HG03565 (cell line): ENCODE data around the gene MAN1A1.
A peak's percentile ranks its signal among the peaks of the same experiment; 100 is the strongest.

ENCODE experiments used
- ATAC-seq: cut with Tn5 transposase; IDR thresholded peaks from one replicate; pipeline ENCODE4 v1.9.1; 2021; ENCODE audit warnings: mild to moderate bottlenecking, moderate library complexity; ENCODE audit not compliant: unreplicated experiment

Gene MAN1A1

DNA sequence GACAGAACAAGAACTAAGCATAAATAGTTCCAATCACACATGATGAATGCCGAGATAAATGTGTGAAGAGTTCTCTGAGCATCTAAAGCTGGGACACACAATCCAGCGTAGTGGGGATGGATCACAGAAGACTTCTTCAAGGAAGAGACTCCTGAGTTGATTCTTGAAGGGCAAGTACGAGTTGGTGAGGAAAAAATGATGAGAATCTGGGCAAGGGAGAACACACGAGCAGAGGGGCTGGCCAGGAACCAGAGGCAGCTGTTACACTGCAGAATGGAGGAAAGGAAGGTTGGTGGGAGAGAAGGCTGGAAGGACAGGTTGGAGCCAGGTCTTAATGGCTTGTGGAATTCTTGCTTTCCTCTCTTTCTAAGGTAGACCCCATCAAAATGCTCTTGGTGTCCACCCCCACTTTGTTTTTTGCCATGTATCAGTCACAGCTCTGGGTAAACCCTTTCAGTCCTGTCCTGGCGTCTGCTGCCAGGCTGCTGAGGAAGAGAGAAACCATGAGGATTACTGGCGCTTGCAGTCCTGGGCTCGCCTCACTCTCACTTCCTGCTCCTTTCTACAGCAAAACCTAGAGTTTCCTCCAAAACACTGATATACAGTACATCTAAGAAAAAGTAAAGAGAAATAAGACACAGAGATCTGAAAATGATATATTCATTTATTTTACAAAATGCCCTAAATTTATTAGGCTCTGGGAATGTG is 143.5 kb downstream of the MAN1A1 start:
- peak; percentile 79 for ATAC-seq

DNA sequence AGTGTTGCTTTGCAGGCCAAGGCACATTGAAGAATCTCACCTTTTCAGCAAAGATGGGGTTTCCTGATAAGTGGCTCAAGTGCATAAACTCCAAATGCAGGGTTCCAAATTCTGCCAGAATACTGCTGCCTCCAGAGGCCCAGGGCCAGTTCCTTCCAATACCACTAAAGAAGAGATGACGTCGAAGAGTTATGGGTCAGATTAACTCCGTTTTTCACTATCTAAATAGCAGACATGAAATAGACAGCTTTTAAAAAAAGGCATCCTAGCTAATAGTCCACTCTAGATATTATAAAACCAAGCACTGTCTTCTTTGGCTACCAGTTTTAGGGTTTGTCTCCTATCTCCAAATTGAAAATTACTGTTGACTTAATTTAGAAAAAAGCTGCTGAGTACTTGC is 144.8 kb downstream of the MAN1A1 start:
- no peak for ATAC-seq

DNA sequence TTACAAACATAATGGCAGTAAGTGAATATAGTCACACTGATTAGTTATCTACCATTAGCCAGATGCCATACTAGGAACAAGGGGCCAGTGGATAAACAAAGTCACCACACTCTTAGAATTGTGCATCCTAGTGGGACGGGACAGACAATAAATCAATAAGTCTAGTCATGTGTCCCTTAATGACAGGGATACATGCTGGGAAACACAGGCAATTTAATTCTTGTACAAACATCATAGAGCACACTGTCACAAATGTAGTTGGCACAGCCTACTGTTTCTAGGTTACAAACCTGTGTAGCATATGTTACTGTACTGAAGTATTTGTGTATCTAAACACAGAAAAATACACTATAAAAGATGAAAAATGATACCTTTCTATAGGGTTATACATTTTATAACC is 148.1 kb downstream of the MAN1A1 start:
- no peak for ATAC-seq

DNA sequence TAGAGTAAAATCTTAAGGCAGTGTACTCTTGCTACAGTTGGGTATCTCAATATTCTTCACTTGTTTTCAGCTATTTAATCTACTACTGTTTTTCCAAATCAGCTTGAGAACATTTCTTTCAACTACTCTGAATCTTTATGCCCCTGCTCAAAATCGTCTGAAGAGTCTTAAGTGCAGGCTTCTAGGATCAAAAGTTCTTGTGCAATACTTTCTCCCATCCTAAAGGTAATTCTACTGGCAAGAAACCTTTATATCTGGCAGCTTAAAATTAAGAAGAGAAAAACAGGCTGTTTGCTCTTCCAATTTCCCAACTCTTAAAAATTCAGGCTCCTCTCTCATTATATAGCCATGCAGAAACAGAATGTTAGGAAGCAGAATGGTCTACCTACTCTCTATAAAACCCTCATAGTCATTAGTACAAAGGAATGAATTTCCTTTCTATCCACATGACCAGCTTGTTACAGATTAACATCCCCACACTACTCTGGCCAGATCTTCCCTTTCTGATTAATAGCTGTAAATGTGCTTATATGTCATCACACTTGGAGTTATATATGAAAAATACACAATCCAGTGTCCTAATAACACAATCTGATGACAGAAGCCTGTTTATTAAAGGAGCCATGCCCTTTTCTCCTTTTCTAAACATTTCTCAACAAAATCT is 148.9 kb downstream of the MAN1A1 start:
- ATAC-seq: no peak

DNA sequence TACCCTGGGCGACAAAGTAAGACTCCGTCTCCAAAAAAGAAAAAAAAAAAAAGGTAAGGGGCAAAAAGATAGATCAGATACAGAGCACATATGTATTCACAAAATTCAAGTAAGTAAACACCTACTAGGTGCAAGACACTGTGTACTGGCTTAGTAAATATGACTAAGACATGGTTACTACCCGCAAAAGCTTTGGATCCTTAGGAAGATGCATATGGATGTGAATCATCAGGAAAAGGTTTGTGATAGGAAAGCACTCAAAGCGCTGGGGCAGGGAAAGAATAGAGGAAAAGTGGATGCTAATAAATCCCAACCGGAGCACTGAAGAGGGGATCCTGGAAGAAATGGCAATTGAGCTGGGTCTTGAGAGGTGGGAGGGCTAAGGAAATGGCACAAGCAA is 152.3 kb downstream of the MAN1A1 start:
- ATAC-seq: no peak

DNA sequence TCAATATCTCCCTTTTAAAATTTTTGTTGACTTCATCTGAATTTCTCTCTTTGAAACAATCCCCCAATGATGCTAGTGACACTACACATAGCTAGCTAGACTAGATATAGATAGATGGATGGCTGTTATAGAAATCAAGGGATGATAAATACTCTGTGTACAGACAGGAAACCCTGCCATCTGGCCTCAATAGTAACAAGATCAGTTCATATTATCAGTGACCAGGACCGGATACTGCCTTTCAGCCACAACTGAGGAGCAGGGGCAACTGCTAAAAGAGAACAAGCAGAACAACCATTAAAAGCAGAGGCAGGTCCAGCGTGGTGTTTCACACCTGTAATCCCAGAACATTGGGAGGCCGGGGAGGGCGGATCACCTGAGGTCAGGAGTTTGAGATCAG is 152.8 kb downstream of the MAN1A1 start:
- no peak for ATAC-seq

DNA sequence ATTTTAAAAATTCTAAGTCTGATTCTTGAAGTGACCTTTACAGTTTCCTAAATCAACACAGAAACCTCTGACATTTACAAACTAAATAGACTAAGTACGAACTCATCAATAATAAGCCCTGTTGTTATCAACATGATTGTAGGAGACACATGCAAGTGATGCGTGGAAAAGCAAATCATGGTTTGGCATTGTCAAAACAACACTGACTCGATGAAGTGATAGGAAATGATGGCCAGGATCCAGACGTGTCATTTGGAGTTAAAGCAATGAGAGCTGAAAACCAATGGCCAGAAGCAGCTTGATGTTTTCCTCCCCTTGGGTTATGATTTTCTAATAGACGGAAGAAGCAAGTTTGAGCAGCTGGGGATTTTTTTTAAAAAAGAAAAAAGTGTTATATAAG is 153.7 kb downstream of the MAN1A1 start:
- ATAC-seq: no peak

DNA sequence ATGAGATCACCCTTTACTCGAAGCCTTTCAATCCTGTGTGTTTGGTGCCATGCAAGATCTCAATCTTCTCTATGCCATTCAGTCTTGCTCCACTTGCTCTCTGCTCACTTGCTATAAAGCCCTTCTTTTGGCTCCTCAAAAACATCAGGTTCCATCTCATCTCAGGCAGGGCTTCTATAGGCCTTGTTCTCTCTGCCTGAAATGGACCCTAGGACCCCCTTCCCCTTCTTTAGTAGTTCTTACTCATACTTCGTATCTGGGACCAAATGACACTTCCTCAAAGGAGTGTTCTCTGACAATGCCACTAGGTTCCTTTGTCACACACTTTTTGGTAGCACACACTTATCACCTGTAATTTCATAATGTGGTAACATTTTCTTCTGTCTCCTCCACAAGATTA is 154.4 kb downstream of the MAN1A1 start:
- ATAC-seq: no peak

DNA sequence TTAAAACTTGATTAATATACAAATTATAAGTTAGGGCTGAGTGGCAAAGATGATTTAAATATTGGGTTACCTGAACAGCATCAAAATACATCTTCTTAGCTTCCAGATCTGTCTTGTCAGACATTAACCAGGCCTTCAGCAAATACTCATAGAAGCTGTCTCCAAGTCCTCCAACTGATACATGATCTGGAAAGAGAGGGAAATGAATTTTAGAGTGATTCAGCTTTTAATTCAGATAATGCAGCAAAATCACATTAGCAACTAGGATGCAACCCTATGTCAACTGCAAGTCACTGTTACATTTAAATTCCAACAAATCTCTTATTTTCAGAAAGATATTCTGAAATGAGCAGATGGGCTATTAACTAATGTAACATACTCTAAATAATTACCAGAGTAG is 155.9 kb downstream of the MAN1A1 start:
- ATAC-seq: no peak

DNA sequence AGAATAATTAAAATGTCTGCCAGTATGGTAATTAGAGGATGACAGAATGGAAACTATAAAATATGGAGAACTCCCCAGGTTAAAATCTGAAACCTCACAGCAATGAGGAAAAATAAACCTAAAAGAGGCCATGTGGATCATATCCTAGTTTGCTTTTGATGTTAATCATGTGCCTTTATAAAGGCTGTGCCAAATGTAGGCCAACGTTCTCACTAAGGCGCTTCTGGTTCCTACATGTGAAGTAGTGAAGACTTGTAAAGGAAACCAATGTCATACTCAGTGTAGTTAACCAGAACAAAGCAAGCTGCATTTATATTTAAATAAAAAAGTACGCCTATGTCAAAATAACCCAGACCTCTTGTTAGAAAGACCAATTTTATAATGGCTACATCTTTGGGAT is 157.4 kb downstream of the MAN1A1 start:
- no peak for ATAC-seq

DNA sequence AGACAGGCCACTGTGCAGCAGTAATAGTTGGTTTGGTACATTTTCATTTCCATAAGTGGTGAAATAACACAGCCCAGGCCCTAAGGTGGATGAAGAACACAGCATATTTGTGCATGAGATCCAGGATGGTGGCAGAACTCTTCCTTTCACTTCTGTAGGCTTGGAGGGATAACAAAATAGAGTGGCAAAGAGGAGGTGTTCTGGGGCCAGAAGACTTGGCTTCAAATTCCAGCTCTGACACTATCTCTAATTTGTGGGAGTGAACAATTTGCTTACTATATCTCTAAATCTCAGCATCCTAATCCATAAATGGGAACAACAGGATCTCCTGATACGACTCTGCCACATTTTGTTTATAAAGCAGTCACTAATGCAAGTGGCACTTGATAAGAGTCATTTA is 159.4 kb downstream of the MAN1A1 start:
- no peak for ATAC-seq

DNA sequence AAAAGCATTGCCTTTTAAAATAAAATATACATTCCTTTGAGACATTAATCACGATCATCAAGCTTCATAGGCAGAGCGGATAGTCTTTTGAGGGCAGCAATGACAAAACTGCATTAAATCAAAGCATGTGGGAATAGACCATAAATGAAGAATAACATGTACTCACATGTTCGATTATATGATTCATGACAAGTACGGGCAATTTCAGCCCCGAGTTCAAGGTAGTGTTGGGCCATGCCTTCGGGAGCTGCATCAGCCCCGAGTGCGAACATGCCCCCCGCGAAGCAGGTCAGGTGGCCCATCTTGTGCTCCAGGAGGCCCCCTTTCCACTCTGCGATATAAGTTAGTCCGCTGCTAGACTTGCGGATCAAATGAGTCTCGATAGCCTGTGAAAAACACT is 160.1 kb downstream of the MAN1A1 start:
- no peak for ATAC-seq

DNA sequence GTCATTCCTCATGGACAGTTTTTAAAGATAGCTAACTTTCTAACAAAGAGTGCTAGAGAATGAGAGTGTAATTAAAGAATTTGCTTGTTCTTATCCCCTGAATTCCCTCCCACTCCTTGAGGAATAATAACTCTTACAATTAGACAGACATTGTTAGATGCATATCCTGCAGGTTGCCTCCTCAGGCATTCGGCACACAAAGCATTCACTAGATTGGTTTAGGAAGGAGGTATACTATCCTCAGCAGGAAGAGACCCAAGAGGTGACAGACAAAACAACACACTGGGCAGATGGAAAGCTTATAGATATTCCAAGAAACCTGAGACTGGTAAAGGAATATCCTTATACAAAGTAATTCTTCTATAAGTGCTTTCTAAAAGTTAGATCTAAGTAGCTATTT is 162.0 kb downstream of the MAN1A1 start:
- ATAC-seq: no peak

DNA sequence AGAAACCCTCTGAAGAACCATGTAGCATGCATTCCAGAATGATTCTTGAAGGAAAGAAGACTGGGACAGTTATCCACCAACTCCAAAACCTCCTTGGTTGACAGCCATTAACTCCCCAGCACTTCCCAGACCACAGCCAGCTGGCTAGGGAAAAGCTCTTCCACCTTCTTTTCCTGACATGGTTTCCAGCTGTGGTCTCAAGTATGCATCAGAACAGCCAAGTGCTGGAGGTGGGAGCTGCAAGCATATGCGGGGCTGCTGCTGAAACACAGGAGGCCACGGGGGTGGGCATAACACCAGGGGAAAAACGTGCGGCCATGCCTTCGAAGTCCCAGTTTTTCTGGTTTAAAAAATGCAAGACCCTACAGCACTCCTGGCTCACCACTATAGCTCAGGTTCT is 163.1 kb downstream of the MAN1A1 start:
- ATAC-seq: no peak

DNA sequence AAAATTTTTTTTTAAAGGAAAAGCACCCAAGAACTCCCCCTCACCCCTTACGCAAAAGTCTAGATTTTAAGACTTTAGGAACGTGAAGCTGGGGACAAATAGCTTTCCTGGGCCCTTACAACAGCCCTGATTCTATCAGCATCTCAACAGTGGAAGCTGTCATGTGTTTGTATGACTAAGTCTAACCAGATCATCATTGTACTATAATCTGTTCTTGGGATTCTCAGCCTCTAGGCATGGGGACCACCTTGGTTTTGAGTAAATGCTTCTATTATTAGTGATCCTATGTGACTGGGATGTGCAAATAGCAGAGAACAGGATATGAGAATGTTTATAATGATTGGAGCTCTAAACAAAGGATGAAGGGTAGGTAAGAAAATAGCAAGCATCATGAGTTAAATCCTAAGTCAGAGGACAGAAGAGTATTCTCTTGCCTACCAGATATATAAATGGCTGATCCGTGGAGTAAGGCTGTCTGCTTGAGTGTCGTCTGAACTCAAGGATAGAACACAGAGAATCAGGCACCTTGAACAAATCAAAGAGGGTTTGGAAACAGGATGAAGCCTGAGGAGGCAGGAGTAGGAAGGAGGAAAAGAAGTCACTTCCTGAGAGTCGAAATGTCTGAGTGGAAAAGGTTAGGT is 165.4 kb downstream of the MAN1A1 start:
- ATAC-seq: no peak

DNA sequence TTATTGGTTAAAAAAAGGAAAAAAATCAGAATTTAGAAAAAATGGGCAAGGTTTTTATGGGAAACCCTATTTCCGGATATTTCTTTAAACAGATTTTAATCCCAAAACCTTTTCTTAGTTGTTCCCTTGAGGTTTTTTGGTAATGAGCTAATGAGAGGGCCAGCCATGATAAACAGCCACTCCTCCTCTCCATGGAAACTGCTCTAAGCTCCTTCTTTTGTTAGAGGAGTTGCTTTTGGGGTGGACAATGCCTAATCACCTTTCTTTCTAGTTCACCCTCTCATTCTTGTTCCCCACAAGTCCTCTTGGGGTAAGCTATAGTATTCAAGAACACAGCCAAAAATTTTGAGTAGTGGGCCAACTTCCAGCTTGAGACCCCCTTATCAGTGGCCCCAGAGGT is 166.1 kb downstream of the MAN1A1 start:
- ATAC-seq: no peak

DNA sequence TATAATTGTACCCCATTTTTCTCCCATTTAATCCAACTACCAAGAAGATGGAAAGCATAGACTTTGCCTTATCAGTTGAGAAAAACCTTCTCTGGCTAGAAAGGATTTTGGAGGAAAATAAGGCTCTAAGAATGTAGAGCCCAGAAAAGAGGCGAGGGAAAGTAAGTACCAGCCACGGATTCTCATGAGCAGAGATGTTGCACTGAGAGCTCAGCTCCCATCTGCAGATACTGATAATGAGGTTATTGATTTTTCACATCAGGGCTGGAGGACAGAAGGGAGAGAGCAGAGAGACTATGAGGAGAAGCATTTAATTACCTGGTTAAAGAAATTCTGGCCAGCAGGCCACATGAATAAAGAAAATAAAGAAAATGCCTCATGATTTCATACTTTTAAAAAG is 166.7 kb downstream of the MAN1A1 start:
- ATAC-seq: no peak

DNA sequence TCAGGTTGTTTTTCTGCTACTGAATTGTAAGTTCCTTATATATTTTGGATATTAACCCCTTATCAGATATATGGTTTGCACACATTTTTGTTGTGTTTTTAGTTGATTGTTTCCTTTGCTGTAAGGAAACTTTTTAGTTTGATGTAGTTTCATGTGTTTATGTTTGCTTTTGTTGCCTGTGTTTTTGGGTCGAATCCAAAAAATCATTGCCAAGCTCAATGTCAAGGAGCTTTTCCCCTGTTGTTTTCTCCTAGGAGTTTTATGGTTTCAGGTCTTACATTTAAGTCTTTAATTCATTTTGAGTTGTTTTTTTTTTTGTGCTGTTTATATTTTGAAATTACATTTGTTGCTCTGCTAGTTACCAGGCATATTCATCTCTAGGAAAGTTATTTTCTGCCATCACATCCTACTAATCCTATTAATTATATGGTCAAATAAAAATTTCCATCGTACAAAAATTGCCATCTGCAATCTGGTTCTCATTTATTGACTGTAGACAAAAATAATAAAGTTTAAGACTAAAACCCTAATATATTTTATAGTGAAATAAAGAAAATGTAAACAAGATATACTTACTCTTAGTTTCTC is 167.3 kb downstream of the MAN1A1 start:
- no peak for ATAC-seq

DNA sequence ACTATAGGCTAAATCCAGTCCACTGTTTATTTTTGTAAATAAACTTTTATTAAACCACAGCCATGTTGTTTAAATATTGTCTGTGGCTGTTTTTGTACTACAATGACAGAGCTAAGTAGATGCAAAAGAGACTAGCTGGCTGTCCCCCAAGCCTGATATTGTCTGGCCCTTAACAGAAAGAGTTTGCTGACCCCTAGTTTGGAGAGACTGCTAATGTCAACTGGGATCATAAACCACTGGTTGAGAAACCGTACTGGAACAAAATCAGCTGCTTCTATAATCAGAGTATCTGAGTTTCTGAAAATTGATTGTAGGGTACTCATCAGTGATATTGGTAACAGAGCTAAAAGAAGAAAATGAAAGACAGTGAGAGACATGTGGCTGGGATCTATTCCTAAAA is 168.5 kb downstream of the MAN1A1 start:
- ATAC-seq: no peak

DNA sequence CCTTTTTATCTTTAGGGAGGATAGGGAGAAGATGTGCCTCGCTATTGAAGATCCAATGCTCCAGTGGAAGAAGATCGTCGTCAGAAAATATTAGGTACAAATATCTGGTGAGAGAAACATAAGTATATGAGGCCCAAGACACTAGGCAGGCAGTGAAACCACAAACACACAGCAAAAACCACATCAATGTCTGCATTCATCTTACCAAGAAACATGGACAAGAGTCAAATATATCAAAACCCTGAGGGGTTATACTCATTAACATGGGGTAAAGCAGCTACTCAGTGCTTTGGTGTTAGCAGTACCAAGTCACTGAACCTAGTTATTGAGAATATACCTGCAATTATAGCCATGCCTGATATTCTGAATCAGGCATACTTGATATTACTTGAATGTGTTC is 169.7 kb downstream of the MAN1A1 start:
- no peak for ATAC-seq

DNA sequence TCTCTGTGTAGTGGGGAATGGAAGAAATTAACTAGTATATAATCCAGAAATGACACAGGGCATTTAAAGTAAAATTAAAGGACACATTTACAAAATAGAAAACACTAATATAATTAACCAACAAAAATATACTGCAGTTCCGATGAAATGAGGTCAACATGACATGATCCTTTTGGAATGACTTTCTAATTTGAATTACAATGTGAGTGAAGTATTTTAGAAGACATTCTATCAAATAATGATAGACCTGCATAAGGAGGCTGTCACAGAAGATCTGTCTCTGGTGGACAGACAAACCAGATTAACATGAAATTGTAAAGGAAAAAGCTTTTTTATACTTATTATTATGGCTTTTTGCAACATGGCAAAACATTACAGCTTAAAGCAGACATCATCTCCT is 170.5 kb downstream of the MAN1A1 start:
- no peak for ATAC-seq

DNA sequence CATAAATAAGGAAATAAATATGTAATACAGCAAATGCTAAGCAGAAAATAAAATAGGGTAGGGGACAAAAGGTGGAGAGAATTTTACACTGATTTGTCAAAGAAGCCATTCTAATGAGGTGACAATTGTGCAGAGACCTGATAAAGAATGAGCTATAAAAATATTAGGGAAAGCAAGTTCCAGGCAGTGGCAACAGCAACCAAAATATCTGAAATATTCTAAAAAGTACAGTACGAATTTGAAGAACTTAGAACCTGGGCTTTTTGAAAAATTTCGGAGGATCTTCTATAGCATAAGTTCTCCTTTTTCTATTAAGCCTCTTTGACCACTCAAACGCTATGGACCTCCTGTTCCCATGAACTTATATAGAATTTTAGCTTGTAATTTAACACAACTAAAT is 173.1 kb downstream of the MAN1A1 start:
- no peak for ATAC-seq
